Neutrophil (primary cell): ENCODE data around the gene CAMK4.

Experiments
- H3K27ac ChIP-seq: fragments of 200-600 bp; sonication (generic); 2 replicates; pipeline ENCODE4 v1.5.1; 2016; ENCODE audit warnings: mild to moderate bottlenecking, moderate library complexity
- H3K27me3 ChIP-seq: fragments of 200-600 bp; sonication (generic); 2 replicates; pipeline ENCODE4 v1.6.0; 2016; ENCODE audit warnings: mild to moderate bottlenecking
- H3K36me3 ChIP-seq: fragments of 200-600 bp; sonication (generic); 2 replicates; pipeline ENCODE4 v1.5.1; 2017
- H3K4me1 ChIP-seq, 2 experiments: fragments of 200-600 bp in 1 of 2; sonication (generic) in 1 of 2; 1 replicate in 1 of 2; 2 replicates in 1 of 2; pipeline versions ENCODE4 v1.5.1 to v1.6.1; 2013 to 2016; ENCODE audit warnings: low read depth in 1 of 2, low read length in 1 of 2, mild to moderate bottlenecking in 1 of 2, moderate library complexity in 1 of 2; ENCODE audit not compliant: control insufficient read depth in 1 of 2, insufficient read depth in 1 of 2
- H3K4me3 ChIP-seq, 2 experiments: fragments of 200-600 bp in 1 of 2; sonication (generic) in 1 of 2; 1 replicate in 1 of 2; 2 replicates in 1 of 2; pipeline ENCODE4 v1.5.1; 2013 to 2016; ENCODE audit warnings: low read depth in 1 of 2, low read length in 1 of 2, mild to moderate bottlenecking in 1 of 2, moderate library complexity in 1 of 2
- H3K9me3 ChIP-seq: fragments of 200-600 bp; sonication (generic); 2 replicates; pipeline ENCODE4 v1.5.1; 2016
- TF ChIP-seq, protein P1 (sequence below): fragments of 200-600 bp; sonication (generic); IDR thresholded peaks from 2 replicates; pipeline ENCODE4 v1.5.1; 2016; ENCODE audit warnings: antibody characterized with exemption

CAMK4 gene

DNA sequence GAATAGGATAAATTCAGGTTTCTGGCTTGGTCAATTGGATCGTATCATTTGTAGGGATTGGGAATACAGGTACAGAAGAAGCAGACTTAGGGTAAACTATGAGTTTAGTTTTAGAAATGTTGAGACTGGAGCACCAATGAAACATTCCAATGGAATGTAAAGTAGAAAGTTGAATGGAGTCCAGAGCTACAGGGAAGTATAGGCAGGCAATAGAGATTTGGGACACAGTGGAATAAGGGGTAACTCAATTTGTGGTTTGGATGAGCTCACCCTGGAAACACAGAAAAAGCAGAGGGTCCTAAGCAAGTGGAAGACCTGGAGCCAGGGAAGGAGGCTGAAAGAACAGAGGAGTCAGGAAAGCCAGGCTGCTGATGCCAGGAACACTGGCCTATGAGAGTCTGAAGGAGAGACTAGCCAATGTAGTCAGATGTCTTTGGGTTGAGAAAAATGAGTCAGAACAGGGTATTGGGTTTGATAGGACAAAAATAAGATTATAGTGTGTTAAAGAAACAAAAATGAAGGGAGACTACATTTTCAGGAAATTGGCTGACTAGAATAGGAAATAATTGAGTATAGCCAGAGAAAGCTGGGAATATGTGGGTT, 215.4 kb downstream of the CAMK4 start:
- Histone ChIP-seq H3K4me1 (no peaks in the 10 kb centered on the region), H3K27ac (no peak overlapping the region), H3K27me3 (no peaks in the 10 kb centered on the region), H3K9me3 (no peaks in the 10 kb centered on the region), H3K36me3 (no peaks in the 10 kb centered on the region), H3K4me3 (no peak overlapping the region)
- TF ChIP-seq, protein P1, sequence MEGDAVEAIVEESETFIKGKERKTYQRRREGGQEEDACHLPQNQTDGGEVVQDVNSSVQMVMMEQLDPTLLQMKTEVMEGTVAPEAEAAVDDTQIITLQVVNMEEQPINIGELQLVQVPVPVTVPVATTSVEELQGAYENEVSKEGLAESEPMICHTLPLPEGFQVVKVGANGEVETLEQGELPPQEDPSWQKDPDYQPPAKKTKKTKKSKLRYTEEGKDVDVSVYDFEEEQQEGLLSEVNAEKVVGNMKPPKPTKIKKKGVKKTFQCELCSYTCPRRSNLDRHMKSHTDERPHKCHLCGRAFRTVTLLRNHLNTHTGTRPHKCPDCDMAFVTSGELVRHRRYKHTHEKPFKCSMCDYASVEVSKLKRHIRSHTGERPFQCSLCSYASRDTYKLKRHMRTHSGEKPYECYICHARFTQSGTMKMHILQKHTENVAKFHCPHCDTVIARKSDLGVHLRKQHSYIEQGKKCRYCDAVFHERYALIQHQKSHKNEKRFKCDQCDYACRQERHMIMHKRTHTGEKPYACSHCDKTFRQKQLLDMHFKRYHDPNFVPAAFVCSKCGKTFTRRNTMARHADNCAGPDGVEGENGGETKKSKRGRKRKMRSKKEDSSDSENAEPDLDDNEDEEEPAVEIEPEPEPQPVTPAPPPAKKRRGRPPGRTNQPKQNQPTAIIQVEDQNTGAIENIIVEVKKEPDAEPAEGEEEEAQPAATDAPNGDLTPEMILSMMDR: no peak

DNA sequence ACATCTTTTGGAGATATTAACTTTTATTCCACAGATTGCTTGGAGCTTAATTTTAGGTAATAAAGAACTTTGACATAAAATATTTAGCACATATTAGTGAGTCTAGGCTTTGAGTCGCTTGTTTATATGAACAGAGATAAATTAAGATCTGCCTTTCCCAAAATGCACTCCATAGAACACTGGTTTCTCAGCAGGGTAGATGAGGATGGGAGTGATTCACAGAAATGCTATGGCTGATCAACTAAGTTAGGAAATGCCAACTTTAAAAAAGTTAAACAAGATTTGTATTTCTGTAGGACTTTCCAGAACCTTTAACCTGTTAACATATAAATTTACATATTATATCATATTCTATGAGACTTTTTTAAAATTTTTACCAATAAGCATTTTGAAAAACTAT, 222.9 kb downstream of the CAMK4 start:
- TF ChIP-seq, protein P1: no peak
- H3K27ac ChIP-seq: no peak overlapping the region
- no peak overlapping the region for H3K4me3 ChIP-seq
- no peaks in the 10 kb centered on the region for H3K4me1 ChIP-seq
- no peaks in the 10 kb centered on the region for H3K27me3 ChIP-seq
- H3K36me3 ChIP-seq: no peaks in the 10 kb centered on the region
- H3K9me3 ChIP-seq: no peaks in the 10 kb centered on the region

DNA sequence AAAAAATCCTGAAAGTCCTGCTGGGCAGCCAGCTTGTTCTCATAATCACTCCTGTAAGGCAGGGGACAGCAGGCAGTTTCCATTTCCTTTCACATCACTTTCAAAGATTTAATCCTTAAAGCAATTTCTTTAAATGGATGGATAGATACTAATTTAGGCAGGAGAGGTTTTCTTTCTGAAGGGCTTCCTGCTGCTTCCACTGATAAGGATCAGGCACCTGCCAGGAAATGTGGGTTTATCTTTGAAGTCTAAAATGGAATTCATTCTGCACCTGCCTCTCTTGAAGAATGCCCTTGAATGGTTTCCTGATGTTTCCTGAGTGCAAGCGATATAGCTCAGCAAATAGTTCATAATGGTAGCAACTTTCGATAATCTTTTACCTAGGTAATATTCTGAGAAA, 223.6 kb downstream of the CAMK4 start:
- no peaks in the 10 kb centered on the region for H3K36me3 ChIP-seq
- TF ChIP-seq, protein P1: no peak
- H3K27me3 ChIP-seq: no peaks in the 10 kb centered on the region

DNA sequence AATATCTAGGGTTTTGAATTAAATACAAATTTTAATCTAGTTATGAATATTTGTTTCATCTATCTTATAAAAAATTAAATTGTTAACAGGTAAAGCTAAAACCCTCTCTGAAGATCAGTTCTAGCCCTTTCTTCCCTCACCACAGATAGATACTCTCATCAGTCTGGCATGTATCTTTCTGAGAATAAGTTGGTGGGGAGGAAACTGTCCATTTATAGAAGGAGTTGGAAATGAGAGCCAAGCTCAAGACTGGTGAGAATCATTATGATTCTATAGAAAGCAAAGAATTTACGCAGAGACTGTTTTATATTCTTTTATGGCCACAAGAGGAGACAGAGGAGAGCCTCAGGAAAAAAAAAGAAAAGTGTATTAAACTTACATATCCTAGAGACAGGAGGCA, 229.1 kb downstream of the CAMK4 start:
- TF ChIP-seq, protein P1: no peak
- no peak overlapping the region for H3K4me3 ChIP-seq
- H3K4me1 ChIP-seq: no peaks in the 10 kb centered on the region
- H3K36me3 ChIP-seq: no peaks in the 10 kb centered on the region
- H3K27ac ChIP-seq: no peak overlapping the region
- H3K27me3 ChIP-seq: no peaks in the 10 kb centered on the region
- H3K9me3 ChIP-seq: no peaks in the 10 kb centered on the region

More for the DNA sequence above, 223.6 kb downstream of the CAMK4 start:
- Histone ChIP-seq H3K4me1 (no peaks in the 10 kb centered on the region), H3K9me3 (no peaks in the 10 kb centered on the region), H3K4me3 (no peak overlapping the region), H3K27ac (no peak overlapping the region)

DNA sequence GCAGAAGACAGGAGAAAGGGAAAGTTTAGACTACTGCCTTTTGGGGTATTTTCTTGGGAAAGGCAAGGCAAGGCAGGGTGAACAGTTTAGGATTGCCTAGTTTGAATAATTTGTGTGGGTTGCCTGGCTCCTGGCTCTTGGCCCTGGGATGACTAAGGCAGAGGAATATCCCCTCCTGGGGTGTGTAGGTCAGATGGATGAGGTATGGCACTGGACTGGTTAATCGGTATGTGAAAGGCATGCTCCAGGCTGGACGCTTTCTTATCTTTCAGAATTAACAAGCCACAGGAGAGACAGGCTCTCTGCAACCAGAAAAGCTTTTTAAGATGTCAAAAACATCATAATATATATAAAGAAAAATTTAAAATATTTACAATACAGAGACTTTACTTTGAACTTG, 229.6 kb downstream of the CAMK4 start:
- Histone ChIP-seq H3K36me3 (no peaks in the 10 kb centered on the region), H3K27ac (no peak overlapping the region), H3K4me3 (no peak overlapping the region), H3K9me3 (no peaks in the 10 kb centered on the region), H3K27me3 (no peaks in the 10 kb centered on the region), H3K4me1 (no peaks in the 10 kb centered on the region)
- TF ChIP-seq, protein P1: no peak

DNA sequence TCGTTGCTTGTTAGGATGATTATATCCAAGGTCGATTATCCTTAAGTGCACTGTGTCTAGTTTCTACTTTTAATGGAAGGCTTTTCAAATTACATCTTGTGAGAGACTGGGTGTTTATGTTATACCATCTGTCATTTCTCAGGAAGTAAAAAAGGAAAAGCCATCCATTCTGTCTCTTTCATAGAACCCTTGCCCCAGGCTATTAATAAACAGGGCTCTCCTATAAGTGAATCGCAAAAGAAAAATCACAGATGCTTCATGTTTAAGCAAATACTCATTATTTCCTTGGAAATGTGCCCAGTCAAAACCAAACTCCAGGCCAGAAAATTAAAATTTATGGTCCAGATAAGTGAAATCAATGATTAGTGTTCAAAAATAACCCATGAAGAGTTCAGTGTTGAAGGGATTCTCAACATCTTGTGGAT, 230.0 kb downstream of the CAMK4 start:
- Histone ChIP-seq H3K36me3 (no peaks in the 10 kb centered on the region), H3K9me3 (no peaks in the 10 kb centered on the region), H3K4me1 (no peaks in the 10 kb centered on the region), H3K27me3 (no peaks in the 10 kb centered on the region), H3K27ac (no peak overlapping the region), H3K4me3 (no peak overlapping the region)
- TF ChIP-seq, protein P1: no peak
